Kidney (tissue), 14 donors: ENCODE measurements around the gene MYL3. TPM values are rescaled to one million over a fixed set of nuclear protein-coding genes. Genes with fewer than 3 reads are reported as not detected.

ENCODE experiments used
- DNase-seq, 5 donors: peaks; one replicate each; pipeline ENCODE4 v3.0.0-alpha.2; 2013 to 2020
- FAIRE-seq: peaks from 2 replicates; lab custom pipeline; 2012; peaks lifted over from hg19 to GRCh38; lab: Jason Lieb, UNC
- H3K27ac ChIP-seq, 2 donors: one replicate each; pipeline ENCODE4 v1.7.0; 2013; ENCODE audit warnings: low read depth in 2 of 2, low read length in 2 of 2, inconsistent platforms in 1 of 2
- H3K27me3 ChIP-seq: one replicate; pipeline ENCODE4 v1.7.1; 2013; ENCODE audit warnings: low read length, inconsistent platforms; ENCODE audit not compliant: control insufficient read depth, insufficient read depth
- H3K36me3 ChIP-seq, 3 donors: one replicate each; pipeline versions ENCODE4 v1.7.0 to v1.7.1; 2013; ENCODE audit warnings: low read length in 3 of 3, control low read depth in 1 of 3, inconsistent platforms in 1 of 3; ENCODE audit not compliant: insufficient read depth in 3 of 3, control insufficient read depth in 2 of 3
- H3K4me1 ChIP-seq, 3 donors: one replicate each; pipeline versions ENCODE4 v1.7.0 to v1.7.1; 2013; ENCODE audit warnings: low read length in 3 of 3, inconsistent platforms in 1 of 3, low read depth in 1 of 3; ENCODE audit not compliant: control insufficient read depth in 2 of 3, insufficient read depth in 2 of 3
- H3K4me3 ChIP-seq, 3 donors: one replicate each; pipeline versions ENCODE4 v1.7.0 to v1.8.1; 2013; ENCODE audit warnings: low read length in 3 of 3, control low read depth in 1 of 3, inconsistent platforms in 1 of 3
- H3K9ac ChIP-seq, 3 donors: one replicate each; pipeline versions ENCODE4 v1.7.0 to v1.7.1; 2013; ENCODE audit warnings: low read length in 3 of 3, control low read depth in 1 of 3, inconsistent platforms in 1 of 3
- H3K9me3 ChIP-seq, 3 donors: one replicate each; pipeline versions ENCODE4 v1.7.0 to v1.7.1; 2013; ENCODE audit warnings: low read length in 3 of 3, control low read depth in 1 of 3, inconsistent platforms in 1 of 3; ENCODE audit not compliant: control insufficient read depth in 2 of 3, insufficient read depth in 1 of 3
- intact Hi-C: fragments of 100-400 bp; cut with DNase I; formaldehyde crosslinking; loops from one replicate; pipeline ENCODE4 v1.11.1; 2022
- polyA plus RNA-seq: library from polyadenylated mRNA; stranded (reverse); fragments of 350-450 nt; fragmentation: Illumina TruSeq; extraction: RNeasy Lipid Tissue Mini Kit (QIAGEN cat#74804); gene quantifications from one replicate; pipeline ENCODE4 v1.2.3, GENCODE V29; 2014; ENCODE audit warnings: low read depth, low replicate concordance; ENCODE audit not compliant: insufficient read depth
- total RNA-seq: library from RNA; stranded (reverse); fragmentation: NEBNext Ultra II Directional; extraction: Animal tissue kit (Norgen Biotek cat#: 25700); gene quantifications from one replicate; pipeline ENCODE4 v1.2.1, GENCODE V29; 2021
- TF ChIP-seq, protein P1 (sequence below): IDR thresholded peaks from 3 replicates; pipeline ENCODE4 v1.5.1; 2012; ENCODE audit warnings: mild to moderate bottlenecking, moderate library complexity, borderline replicate concordance; ENCODE audit not compliant: insufficient read depth; ENCODE audit errors: extremely low read depth
- donor health status: control.
- donor health status: control.
- donor health status: control.
- donor health status: control.
- donor health status: control.
- donor health status: DM: yes; HTN: yes; CAD: no.
- donor health status: Normal renal cell carcinoma (clear cell type).

The MYL3 gene
- total and polyA plus RNA-seq, 2 donors from 2014 or later: 41.3 to 81.9 TPM

DNA sequence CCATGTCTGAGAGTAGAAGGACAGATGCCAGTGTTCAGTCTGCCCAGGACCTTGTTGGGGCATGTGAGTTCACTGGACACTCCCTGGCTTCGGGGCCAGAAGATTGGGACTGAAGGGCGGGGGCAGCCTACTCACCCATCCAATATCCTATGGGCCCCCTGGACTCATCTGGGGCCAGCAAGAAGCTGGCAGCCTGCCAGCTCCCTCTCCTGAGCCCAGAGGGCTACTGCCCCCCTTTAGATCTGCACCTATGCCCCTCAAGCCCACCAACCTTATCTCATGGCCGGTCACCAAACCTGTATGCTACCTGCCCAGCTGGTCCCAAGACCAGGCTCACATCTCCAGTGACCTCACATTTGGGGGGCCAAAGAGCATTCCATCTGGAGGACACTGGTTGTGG, 22.4 kb upstream of the MYL3 start:
- peak overlapping the region; percentile 90 to 94 for H3K27ac ChIP-seq
- H3K4me3 ChIP-seq: peak overlapping the region in 2 of 3 donors; percentile 86 to 87
- peaks cover 3 to 41% (median 23%) of the 10 kb centered on the region in 3 donors for H3K4me1 ChIP-seq
- no peaks in the 10 kb centered on the region for H3K9me3 ChIP-seq
- H3K36me3 ChIP-seq: no peaks in the 10 kb centered on the region
- TF ChIP-seq, protein P1, sequence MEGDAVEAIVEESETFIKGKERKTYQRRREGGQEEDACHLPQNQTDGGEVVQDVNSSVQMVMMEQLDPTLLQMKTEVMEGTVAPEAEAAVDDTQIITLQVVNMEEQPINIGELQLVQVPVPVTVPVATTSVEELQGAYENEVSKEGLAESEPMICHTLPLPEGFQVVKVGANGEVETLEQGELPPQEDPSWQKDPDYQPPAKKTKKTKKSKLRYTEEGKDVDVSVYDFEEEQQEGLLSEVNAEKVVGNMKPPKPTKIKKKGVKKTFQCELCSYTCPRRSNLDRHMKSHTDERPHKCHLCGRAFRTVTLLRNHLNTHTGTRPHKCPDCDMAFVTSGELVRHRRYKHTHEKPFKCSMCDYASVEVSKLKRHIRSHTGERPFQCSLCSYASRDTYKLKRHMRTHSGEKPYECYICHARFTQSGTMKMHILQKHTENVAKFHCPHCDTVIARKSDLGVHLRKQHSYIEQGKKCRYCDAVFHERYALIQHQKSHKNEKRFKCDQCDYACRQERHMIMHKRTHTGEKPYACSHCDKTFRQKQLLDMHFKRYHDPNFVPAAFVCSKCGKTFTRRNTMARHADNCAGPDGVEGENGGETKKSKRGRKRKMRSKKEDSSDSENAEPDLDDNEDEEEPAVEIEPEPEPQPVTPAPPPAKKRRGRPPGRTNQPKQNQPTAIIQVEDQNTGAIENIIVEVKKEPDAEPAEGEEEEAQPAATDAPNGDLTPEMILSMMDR: no peak
- intact Hi-C loops: no loop called here
- H3K27me3 ChIP-seq: no peaks in the 10 kb centered on the region
- DNase-seq (no peak), FAIRE-seq (no peak)
- peak overlapping the region; percentile 6 to 95 (median 33) for H3K9ac ChIP-seq

DNA sequence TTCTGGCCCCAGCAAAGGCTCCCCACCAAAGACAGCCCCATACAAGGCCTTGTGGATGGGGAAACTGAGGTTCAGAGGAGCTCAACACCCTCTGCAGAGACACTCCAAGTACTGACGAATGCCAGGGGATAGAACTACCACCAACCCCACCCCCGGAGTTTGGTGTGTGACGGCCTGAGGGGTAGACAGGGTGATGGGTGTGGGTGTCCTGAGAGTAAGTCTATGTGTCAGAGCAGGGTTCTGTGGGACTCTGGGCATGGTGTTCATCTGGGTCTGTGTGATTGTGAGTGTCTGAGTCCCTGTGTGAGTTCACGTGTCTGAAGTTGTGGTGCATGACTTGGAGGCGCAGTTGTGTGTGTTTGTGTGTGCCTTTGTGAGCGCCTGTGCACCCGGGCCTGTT, 21.7 kb upstream of the MYL3 start:
- no peak for FAIRE-seq
- peak overlapping the region; percentile 6 to 95 (median 33) for H3K9ac ChIP-seq
- intact Hi-C loops: no loop called here
- H3K4me3 ChIP-seq: peak overlapping the region; percentile 53 to 87 (median 86)
- TF ChIP-seq, protein P1: no peak
- H3K36me3 ChIP-seq: no peaks in the 10 kb centered on the region
- DNase-seq: no peak
- no peaks in the 10 kb centered on the region for H3K9me3 ChIP-seq
- peaks cover 3 to 39% (median 20%) of the 10 kb centered on the region in 3 donors for H3K4me1 ChIP-seq
- no peaks in the 10 kb centered on the region for H3K27me3 ChIP-seq
- H3K27ac ChIP-seq: peak overlapping the region; percentile 90 to 94

DNA sequence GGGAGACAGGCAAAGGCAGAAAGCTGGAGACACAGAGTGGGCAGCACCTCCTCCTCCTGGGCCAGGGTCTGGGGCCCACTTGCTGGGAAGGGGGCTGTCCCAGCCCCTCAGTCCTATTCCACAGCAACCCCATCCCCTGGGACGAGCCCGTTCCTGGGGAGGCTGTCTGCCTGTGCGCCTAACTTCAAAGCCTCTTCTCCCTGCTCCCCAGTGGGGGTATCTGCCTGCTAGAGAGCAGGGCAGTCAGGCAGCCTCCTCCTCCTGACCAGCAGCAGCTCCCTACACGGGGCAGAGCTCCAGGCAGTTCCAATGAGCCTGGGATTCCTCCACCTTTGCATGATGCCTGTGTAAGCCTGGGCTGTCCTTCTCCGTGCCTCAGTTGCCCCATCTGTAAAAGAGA, 21.2 kb upstream of the MYL3 start:
- Histone ChIP-seq H3K36me3 (no peaks in the 10 kb centered on the region), H3K4me1 (peaks cover 3 to 35% (median 15%) of the 10 kb centered on the region in 3 donors), H3K27me3 (no peaks in the 10 kb centered on the region), H3K9ac (peak overlapping the region in 2 of 3 donors; percentile 95 to 96), H3K9me3 (no peaks in the 10 kb centered on the region), H3K27ac (peak overlapping the region; percentile 90 to 94), H3K4me3 (peak overlapping the region; percentile 61 to 87 (median 86))
- intact Hi-C loops: no loop called here
- DNase-seq (no peak), FAIRE-seq (no peak)
- TF ChIP-seq, protein P1: no peak

DNA sequence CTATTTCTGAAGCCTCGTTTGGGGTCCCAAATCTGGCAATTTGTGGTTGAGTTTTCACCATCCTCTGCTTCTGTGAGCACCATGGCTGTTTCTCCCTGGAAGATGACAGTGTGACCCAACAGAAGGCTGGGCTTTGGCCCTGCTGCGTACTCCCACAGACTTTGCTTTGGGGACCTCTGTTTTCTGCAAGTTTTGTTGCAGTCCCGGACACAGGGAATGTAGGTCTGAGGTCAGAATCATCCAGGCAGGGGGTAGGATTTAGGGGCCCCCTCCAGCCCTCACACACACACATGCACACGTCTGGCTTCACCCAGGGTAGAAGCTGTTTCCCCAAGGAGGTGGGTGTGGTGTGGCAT, 20.6 kb upstream of the MYL3 start:
- Histone ChIP-seq H3K4me3 (peak overlapping the region; percentile 61 to 87 (median 86)), H3K9me3 (no peaks in the 10 kb centered on the region), H3K4me1 (peaks cover 3 to 30% (median 15%) of the 10 kb centered on the region in 3 donors), H3K9ac (peak overlapping the region; percentile 1 to 96 (median 95)), H3K27me3 (no peaks in the 10 kb centered on the region), H3K27ac (peak overlapping the region; percentile 90 to 94), H3K36me3 (no peaks in the 10 kb centered on the region)
- TF ChIP-seq, protein P1: no peak
- FAIRE-seq (no peak), DNase-seq (no peak)
- intact Hi-C loops: no loop called here
